DOHH2 (cell line): ENCODE measurements around the gene KREMEN1.

Experiments
- EZH2phosphoT487 ChIP-seq: fragments of 200-600 bp; sonication (generic); IDR thresholded peaks from 2 replicates; pipeline ENCODE4 v1.6.1; 2017; ENCODE audit warnings: borderline replicate concordance, mild to moderate bottlenecking, antibody characterized with exemption, low read length, moderate library complexity, mixed read lengths
- TF ChIP-seq, protein P1 (sequence below): fragments of 200-600 bp; sonication (generic); IDR thresholded peaks from one replicate; pipeline ENCODE4 v1.5.1; 2014; ENCODE audit warnings: antibody characterized with exemption, mild to moderate bottlenecking, low read depth, low read length; ENCODE audit not compliant: poor library complexity, severe bottlenecking

- TF ChIP-seq, protein P1, sequence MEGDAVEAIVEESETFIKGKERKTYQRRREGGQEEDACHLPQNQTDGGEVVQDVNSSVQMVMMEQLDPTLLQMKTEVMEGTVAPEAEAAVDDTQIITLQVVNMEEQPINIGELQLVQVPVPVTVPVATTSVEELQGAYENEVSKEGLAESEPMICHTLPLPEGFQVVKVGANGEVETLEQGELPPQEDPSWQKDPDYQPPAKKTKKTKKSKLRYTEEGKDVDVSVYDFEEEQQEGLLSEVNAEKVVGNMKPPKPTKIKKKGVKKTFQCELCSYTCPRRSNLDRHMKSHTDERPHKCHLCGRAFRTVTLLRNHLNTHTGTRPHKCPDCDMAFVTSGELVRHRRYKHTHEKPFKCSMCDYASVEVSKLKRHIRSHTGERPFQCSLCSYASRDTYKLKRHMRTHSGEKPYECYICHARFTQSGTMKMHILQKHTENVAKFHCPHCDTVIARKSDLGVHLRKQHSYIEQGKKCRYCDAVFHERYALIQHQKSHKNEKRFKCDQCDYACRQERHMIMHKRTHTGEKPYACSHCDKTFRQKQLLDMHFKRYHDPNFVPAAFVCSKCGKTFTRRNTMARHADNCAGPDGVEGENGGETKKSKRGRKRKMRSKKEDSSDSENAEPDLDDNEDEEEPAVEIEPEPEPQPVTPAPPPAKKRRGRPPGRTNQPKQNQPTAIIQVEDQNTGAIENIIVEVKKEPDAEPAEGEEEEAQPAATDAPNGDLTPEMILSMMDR, result no peak
- no peak for TF ChIP-seq EZH2phosphoT487
Observed at GRCh38 chr22:29122041-29122440, 49.2 kb downstream of the KREMEN1 start.
